ENCODE measurements around the gene DGCR2.

DNA sequence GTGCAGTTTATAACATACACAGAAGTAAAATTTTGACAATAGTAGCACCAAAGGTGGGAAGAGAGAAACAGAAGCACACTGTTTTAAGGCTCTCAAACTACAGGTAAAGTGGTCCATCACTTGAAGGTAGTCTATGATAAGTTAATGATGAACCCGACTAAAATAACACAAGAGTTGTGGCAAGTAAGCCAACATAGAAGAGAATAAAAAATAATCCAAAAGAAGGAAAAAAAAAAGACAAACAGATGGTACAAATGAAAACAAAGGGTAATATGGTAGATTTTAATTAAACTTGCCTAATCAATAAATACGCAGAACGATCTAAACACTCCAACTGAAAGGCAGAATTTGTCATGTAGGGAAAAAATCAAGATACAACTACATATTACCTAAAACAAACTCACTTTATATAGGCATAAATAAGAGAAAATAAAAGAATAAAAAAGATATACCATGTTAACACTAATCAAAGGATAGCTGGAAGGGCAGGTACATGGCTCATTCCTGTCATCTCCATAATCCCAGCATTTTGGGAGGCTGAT, 31.6 kb downstream of the DGCR2 start:
- TF ChIP-seq, protein P1, sequence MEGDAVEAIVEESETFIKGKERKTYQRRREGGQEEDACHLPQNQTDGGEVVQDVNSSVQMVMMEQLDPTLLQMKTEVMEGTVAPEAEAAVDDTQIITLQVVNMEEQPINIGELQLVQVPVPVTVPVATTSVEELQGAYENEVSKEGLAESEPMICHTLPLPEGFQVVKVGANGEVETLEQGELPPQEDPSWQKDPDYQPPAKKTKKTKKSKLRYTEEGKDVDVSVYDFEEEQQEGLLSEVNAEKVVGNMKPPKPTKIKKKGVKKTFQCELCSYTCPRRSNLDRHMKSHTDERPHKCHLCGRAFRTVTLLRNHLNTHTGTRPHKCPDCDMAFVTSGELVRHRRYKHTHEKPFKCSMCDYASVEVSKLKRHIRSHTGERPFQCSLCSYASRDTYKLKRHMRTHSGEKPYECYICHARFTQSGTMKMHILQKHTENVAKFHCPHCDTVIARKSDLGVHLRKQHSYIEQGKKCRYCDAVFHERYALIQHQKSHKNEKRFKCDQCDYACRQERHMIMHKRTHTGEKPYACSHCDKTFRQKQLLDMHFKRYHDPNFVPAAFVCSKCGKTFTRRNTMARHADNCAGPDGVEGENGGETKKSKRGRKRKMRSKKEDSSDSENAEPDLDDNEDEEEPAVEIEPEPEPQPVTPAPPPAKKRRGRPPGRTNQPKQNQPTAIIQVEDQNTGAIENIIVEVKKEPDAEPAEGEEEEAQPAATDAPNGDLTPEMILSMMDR (IDR thresholded peaks at IDR 0.05 in 8 of 11, conservative IDR thresholded peaks at IDR 0.05 in 3 of 11): no peak
- no peak for TF ChIP-seq POLR2A (IDR thresholded peaks at IDR 0.05)

Data from spleen (tissue), 7 donors.